ENCODE measurements around the gene SNAP25.

The SNAP25 gene

DNA sequence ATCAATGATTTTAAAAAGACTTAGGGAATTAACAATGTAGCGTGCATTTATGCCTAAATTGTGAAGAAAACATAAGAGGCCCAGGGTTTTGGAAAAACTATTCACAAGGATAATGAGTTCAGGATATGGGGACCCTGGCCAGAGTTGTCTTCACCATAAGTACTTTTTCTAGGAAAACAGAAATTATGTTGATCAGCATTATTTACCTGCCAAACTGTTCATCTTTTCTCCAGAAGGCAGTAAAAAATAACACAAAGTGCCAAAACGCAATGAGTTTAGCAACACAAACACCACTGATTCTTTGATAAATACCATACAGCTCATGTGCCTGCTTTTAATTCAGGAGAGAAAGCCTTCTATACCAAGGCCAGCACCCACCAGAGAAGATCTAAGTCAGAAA is 43.1 kb downstream of the SNAP25 start:
- TF ChIP-seq, protein P1, sequence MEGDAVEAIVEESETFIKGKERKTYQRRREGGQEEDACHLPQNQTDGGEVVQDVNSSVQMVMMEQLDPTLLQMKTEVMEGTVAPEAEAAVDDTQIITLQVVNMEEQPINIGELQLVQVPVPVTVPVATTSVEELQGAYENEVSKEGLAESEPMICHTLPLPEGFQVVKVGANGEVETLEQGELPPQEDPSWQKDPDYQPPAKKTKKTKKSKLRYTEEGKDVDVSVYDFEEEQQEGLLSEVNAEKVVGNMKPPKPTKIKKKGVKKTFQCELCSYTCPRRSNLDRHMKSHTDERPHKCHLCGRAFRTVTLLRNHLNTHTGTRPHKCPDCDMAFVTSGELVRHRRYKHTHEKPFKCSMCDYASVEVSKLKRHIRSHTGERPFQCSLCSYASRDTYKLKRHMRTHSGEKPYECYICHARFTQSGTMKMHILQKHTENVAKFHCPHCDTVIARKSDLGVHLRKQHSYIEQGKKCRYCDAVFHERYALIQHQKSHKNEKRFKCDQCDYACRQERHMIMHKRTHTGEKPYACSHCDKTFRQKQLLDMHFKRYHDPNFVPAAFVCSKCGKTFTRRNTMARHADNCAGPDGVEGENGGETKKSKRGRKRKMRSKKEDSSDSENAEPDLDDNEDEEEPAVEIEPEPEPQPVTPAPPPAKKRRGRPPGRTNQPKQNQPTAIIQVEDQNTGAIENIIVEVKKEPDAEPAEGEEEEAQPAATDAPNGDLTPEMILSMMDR (conservative IDR thresholded peaks at IDR 0.05; ENCODE audit: low read depth, low read length) = no peak
- DNase-seq (ENCODE audit: low read depth) = no peak
- H3K4me3 ChIP-seq (ENCODE audit: low read length) = no peak overlapping the region

DNA sequence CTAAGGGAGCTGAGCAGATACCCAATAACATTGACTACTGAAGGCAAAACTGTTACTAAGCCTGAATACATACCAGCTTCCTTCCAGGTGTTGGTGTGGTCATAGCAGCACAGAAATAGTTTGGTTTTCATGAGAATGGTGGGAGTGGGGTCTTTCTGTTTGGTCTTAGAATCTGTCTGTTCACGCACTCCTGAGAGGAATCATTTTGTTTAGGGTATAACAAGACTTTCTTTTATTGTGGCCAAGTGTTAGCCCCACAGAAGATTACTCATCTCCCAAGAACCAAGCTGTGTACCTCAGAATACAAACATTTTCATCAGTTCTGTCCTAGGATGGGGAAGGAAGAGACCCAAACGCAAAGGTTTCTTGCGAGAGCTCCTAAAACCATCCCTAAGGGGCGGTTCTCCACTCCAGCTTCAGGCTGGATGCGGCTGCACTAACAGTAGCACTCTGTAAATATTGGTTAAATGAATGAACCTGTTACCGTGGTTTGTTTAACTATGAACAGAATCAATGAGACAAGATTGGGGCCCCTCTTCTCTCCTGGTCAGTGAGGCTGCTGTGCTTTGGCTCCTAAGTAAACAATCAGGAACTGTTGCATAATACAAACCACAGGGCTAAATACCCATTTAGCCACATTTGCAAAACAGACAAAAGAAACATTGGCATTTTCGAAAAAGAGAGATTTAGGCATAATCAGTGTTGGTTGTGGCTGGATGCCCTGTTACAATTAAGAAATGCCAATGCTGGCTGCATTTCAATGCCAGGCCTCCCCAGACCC is 44.9 kb downstream of the SNAP25 start:
- TF ChIP-seq, protein P1 (conservative IDR thresholded peaks at IDR 0.05; ENCODE audit: low read depth, low read length) = no peak
- DNase-seq (ENCODE audit: low read depth) = no peak
- no peak overlapping the region for H3K4me3 ChIP-seq (ENCODE audit: low read length)

DNA sequence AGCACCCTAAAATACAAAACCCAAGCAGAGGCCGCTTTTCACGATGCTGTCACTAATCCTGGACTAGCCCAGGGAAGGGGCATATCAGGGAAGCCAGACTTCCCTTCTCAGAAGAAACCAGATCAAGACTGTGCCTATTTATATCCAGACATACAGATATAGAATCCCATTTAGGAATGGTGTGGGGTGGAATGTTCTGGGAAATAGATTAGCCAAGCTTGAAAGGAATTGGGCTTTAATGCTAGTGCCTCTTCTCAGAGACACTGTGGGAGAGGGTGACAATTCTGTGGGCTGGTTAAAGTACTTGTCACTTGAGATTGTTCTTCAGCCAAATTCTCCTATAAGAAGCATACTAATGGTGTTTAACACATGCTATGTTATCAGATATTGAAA is 45.5 kb downstream of the SNAP25 start:
- TF ChIP-seq, protein P1 (conservative IDR thresholded peaks at IDR 0.05; ENCODE audit: low read depth, low read length) = no peak
- DNase-seq (ENCODE audit: low read depth) = no peak
- H3K4me3 ChIP-seq (ENCODE audit: low read length) = no peak overlapping the region

DNA sequence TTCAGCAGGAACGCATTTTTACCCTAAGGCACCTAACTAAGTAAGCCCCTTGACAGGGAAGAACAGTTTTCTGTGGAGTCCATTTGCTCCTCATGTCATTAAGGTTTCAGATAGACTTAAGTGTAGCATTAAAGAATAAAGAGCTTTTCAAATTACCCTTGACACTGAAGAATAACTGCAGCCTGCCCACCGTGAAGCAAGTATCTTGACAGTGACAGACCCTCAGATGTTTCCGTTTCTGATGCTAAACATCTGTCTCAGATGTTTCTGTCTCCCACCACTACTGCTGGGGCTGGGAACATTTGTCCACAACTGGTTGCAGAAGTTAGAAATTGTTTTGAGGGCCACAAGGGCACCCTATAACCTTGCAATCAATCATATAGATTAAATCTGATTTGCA is 50.0 kb downstream of the SNAP25 start:
- TF ChIP-seq, protein P1 (conservative IDR thresholded peaks at IDR 0.05; ENCODE audit: low read depth, low read length) = no peak
- no peak overlapping the region for H3K4me3 ChIP-seq (ENCODE audit: low read length)
- no peak for DNase-seq (ENCODE audit: low read depth)

DNA sequence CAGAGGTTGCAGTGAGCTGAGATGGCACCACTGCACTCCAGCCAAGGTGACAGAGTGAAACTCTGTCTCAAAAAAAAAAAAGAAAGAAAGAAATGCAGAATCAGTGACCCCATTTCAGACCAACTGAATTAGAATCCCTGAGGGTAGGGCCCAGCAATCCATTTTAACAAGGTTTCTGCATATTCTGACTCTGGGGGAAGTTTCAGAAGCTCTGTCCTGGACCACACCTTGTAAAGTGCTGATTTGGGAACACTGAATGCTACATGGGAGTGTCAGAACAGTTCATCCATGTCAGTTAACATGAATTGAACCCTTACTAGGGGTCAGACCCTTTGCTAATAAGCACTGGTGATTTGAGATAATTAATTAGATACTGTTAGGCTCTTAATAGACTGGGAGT is 52.0 kb downstream of the SNAP25 start:
- TF ChIP-seq, protein P1 (conservative IDR thresholded peaks at IDR 0.05; ENCODE audit: low read depth, low read length) = no peak
- no peak for DNase-seq (ENCODE audit: low read depth)

DNA sequence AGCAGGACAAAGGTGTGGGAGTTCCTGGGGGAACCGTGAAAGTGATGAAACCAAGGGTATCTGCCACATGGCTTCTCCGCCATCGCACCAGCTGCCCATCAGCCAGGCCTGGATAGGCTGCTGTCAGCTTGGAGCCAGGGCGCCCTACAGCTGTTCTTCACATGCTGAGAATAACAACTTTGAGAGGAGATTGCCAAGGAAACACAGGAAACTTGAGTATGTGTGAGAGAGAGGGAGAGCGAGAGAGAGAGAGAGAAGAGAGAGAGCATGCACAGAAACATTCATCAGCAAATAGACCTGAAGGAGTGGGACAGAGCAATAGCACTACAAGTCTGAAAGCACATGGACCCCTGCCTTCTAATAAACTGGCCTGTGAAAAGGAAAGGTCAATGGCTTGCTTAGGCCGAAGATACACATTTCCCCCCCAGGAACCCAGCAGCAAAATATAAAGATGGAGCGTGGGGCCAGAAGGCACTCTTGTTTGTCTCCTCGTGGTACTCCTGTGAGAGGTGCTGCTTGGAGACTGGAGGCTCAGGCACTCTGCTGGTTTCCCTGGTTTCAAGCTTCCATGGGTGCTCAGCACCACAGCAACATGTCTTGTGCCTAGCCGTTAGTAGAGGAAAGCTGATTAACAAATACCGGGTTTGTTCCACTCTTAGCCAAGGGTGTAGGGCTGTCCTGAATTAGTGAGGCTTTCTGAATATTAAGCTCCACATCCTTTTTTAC is 53.0 kb downstream of the SNAP25 start:
- no peak for DNase-seq (ENCODE audit: low read depth)
- TF ChIP-seq, protein P1 (conservative IDR thresholded peaks at IDR 0.05; ENCODE audit: low read depth, low read length) = no peak
- H3K4me3 ChIP-seq (ENCODE audit: low read length) = no peak overlapping the region

More for the DNA sequence above, 52.0 kb downstream of the SNAP25 start:
- H3K4me3 ChIP-seq (ENCODE audit: low read length) = no peak overlapping the region
